8988T (cell line): ENCODE measurements around the gene WHRN.

Source experiments
- DNase-seq: peaks from one replicate; pipeline ENCODE4 v3.0.0; 2011

Gene WHRN

DNA sequence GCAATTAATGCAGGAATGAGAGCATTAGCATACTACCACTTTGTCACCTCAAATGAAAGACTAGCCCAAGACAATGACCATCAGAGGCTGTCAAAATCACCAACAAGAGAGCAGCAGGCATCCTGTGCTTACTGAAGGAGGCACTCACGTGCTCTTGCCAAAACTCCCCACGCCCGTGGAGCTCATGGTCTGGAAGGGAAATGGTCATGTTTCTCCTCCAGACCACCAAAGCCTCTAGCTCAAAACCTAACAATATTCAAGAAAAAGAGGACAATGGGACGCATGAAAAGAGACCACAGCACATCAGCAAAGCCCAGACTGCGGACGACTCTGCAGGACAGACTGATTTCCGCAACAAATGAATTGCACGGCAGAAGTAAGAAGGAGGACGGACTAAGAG lies 130.3 kb downstream of the WHRN start:
- no peak for DNase-seq

DNA sequence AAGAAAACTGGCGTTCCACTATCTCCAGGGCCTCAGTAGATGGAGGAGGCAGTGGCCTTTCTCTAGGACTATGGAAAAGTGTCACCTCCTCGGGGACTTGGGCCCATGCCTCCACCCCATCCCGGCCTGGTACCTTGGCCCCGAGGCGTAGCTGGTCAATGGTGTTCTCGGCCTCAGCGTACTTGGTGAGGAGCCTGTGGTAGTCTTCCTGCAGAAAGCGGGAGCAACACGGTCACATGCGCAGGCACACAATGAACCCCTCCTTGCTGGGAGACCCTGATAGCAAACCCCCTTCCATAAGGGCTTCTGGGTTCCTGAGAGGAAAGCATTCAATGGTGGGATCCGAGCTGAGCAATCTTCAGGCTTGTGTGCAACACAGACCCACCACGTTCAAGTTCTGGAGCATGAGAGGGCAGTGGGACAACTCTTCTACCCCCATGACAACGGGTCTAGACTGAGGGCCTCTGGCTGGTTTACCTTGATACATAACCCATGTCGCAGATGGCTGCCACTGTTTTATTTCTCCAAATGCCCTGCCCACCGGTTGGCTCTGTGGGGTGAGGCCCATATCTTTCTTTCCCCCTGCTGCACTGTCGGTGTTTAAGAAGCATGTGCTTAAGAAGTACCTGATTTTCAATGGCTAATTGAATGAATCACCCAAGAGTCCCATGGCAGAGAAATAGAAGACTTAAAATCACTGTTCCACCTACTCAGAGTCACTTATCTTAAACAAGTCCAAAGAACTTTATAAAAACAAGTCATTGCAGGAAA lies 131.1 kb downstream of the WHRN start:
- DNase-seq = no peak

DNA sequence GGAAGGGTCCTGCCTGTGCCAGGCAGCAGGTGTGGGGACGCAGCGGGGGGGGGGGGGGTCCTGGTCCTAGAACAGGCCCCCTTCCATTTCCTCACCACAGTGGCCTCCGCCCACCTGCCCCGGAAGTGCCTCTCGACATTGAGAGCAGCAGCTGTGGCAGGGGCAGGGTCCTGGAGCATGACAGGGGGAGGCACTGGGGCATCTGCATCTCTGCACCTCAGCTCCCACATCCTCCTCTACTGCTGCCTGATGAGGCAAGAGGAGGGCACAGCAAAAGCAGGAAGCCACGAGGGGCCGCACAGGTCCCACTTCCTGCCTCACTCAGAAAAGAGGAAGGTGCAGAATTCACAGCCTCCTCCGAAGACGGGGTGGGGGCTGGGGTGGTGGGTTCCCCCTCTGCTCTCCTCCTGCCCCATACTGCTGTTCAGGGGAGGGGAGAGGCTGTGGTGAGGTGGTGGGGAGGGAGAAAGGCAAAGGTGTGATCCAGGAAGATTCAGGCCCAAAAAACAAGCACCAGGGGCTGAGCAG lies 132.3 kb downstream of the WHRN start:
- no peak for DNase-seq

DNA sequence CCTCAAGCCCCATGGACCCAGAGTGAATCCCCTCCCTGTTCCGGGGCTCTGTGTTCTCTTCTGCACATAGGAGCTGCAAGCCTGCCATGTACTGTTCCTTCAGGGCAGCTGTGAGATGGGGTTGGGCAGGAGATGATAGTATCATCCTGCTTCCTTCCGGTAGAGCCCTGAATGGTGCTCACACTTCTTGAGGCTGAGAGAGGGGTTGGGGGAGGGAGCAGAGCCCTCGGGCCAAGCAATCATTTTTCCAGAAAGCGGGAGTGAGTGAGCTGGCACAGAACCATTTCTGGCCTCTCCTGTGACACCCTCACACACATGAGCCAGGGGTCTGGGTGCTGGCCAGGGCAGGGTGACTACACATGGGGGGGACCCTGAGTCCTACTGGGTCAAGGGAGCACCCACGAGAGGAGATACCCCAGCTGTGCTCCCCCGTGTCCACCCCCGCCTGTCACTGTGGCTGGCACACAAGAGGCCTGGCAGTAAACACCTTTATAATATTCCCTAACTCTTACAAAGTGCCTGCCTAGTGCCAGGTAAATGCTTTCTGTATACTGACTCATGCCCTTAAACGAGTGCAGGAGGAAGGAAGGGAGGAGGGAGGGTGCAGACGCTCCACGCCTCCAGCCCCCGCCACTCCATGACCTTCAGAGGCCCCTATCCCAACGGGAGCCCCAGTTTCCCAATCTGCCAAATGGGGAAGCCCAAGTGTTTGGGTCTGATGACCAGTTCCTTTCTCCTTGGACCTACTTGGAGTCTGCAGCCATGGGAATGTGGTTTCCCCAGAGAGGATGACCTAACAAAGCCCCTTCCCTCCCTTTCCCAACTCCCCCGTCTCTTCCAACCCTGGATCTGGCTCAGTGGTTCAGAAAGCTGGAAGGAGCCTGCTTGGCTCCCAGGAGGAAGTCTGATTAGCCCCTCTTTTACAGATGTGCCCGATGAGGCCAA lies 133.0 kb downstream of the WHRN start:
- no peak for DNase-seq

DNA sequence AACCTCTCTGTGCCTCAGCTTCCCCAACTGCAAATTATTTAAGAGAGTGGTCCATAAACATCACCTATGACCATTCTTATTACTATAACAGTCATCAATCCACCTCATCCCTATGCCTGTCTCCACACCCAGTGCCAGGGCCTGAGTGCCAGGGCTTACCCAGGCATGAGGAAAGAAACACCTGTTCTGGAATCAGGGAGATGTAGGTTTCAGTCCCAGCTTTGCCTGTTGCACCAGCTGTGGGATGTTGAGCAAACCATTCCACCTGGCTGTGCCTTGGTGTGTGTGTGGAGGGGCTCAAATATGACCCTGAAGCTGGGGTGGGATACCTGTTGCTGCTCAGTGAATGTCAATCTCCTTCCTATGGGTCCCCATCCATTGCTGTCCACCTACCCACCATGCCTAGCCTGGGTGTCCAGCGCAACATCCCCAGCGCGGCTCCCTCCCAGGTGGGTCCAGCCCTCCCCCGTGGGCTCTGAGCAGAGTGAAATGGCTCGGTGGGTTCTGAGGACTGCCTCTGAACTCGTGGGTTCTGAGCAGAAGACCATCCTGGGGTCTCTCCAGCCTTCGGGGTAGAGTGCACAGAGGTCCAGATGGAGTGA lies 133.8 kb downstream of the WHRN start:
- no peak for DNase-seq

DNA sequence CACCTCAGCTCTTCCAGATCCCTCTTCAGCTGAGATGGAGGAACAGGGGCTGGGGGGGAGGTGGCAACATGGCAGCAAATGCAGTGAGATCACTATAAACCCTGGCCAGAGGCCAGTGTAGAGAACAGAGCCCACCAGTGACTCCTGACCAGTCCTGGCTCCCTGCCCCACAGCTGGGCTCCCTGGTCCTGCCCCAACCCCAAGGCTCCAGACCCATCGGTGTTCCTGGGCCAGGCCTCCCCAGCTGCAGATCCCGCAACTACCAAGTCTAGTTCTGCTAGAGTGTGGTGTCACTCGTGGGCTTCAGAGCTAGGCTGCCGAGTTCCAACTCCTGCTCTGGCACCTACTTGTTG lies 134.3 kb downstream of the WHRN start:
- no peak for DNase-seq

DNA sequence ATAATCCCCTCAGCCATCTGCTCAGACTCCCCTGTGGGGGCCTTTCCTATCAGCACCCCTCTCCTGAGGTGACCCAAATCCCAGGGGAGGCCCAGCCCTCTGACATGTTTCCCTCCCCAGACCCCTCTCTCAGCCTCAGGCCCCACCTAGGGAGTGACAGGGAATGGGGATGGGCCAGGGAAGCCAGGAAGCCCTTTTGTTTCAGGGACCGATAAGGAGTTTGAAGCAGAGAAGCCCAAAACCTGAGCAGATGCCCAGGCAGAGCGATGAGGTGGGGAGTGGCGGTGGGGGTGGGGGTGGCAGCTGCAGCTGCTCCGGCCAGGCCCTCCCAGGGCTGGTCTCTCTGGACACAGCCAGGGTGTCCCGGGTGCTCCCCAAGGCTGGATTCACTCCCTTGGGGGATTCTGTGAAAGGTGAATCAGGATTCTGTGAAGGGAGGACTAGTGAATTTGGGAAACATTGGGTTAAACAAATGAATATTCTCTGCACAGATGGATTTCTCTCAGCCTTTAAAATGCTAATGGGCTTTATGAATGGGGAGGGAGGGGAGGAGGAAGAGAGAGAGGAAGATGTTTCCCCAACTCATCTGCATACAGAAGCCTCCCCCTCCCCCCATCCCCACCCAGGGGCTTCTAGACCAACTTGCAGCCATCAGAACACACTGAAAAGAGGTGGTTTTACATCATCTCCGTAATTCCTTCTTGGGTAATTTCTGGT lies 134.9 kb downstream of the WHRN start:
- DNase-seq = no peak

DNA sequence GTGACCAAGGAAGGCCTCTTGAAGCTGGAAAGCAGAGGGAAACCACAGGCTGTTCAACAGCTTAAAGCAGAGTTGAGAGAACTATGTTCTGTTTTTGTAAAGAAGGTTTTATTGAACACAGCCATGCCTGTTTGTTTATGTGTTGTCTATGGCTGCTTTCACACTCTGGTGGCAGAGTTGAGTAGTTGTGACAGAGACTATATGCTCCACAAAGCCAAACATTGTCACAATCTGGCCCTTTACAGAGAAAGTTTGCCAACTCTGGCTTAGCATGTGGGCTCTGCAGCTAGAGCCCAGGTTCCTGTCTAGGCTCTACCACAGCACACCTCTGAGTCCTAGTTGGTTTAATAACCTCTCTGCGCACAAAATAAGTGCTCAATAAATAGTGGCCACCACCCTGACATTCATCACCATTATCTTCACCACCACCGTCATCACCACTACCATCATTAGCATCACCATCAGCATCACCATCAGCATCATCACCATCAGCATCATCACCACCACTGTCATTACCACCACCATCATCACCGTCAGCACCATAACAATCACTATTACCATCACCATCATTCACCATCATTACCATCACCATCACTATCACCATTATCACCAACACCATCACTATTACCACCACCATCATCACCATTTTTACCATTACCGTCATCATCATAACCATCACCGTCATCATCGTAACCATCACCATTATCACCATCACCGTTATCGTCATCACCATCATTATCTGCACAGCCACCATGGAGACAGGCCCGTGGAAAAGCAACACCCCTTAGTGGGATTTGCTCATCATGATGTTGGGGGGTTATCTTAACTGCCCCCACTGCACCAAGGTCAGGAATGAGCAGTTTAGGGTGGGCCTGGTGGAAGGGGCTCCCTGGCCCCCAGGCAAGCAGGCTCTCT lies 135.8 kb downstream of the WHRN start:
- no peak for DNase-seq

DNA sequence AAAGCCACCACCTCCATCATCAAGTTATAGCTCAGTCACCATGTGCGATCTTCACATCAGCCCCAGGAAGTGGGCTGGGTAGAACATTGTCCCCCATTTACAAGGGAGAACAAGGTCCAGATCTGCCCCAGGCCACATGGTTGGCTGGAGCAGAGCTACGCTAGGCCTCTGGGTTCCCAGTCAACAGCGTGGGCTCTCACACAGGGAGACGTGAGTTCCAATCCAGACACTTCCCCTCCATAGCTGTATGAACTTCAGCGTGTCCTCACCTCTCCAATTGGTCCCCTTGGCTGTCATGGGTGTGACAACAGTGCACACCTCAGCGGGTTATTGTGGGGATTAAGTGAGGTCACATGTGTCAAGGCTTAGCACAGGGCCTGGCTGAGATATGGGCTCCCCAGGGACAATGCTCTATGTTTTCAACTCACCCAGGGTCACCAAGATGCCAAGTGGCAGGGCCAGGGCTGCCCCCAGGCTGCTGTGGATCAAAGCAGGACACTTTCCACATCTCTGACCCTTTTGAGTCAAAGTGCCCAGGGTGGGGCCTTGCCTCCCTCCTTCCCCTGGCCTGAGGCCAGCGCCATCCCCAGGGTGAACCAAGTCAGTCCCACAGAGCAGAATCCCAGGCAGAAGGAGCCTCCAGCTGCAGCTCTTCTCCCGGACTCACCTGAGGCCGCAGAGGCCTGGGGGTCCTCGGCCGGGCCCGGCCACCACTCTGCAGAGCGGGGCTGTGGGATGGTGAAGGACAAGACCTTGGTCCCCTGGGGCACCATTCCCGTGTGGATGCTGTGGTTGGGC lies 137.3 kb downstream of the WHRN start:
- DNase-seq = no peak

DNA sequence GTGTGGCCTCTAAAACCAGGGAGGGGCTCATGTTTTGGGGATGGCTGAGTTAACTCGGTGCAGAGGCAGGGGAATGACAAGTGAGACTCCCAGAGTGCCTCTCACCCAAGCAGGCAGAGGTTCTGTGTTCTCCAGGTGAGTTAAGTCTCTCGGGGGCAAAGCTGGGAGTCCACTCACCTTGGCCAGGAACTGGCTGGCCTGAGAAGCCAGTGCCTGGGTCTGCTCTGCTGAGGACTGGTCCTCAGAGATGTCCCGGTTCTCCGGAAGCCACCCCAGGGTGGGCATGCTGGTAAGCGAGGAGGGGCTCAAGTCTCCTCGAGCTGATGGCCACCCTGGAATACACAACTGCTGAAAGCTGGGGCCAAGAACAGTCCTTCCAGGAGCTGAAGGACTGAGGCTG lies 137.9 kb downstream of the WHRN start:
- DNase-seq = no peak

DNA sequence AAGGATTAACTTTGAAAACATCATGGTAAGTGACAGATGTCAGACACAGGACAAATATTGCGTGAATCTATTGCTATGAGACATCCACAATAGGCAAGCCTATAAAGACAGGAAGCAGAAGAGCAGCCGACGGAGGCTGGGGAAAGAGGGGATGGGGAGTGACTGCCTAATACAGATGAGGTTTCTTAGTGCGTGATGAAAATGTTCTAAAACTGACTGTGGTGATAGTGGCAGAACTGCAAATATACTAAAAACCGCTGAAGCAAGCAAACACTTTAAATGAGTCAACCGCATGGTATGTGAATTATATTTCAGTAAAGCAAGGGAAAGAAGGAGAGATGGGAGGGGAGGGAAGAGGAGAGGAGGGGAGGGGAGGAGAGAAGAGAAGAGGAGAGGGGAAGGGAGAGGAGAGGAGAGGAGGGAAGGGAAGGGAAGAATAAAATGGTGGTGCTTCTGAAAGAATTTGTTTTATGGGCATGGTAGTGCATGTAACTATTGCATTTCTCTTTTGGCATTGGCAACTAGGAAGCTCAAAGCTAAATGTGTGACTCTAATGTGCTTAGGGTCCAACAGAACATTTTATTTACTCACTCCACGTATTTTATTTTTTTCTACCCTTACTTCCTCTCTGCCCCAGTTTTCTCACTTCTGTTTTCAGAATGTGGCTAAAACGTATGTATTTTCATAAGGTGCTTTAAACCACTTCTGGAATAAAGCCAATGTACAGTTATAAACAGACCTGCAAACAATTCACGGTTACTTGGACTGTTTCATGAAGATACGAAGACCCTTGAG lies 138.7 kb downstream of the WHRN start:
- no peak for DNase-seq

DNA sequence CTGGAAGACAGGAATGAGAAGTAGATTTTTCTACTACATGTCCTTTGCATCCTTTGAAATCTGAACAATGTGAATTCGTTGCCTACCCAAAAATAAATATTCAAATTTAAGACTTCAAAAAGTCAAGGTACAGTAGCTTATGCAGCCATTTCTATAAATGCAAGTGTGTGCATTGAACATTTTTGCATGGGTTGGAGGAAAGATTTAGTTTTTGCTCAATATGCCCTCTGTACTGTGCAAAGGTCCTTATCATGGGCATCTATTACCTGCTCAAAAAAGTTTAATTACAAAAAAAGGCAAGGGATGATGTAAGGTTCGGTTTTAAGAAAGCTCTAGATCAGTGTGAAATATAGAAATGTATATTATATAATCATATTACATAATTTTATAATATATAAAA lies 140.1 kb downstream of the WHRN start:
- DNase-seq = no peak

DNA sequence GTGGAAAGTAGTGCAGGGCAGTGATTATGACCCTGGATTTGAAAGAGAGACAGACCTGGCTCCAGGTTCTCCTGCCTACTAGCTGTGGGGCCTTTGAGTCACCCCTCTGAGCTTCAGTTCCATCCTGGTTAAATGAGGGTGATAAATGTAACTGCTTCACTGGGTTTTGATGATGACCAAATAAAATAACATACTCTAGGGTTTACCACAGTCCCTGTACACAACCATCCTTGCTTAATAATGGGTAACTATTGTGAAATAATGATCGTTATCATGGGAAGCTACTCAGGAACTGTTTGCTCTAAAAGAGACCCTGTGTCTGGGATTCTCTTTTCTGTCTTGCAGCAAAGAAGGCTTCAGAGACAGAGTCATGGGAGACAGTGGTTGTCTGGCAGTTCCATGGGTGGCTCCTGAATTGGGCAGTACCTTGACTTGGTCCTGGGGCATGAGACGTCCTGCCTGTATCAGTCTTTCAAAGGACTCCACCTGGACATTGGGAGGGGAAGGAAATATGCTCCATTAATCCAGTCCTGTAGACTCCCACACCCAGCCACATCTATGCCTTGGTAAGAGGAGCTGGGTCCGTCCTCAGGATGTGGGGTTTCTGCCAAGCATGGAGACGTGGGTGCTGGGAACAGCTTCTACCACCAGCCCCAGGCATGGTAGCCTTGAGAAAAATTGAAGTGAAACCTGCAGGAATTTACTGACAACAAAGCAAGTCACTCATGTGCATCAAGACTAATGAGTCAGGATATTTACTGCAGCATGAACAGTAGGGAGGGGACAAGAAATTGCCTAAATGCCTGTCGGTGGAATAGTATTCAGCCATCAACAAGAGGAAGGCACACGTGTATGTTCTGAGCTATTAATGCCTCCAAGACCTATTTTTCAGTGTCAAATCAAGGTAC lies 140.9 kb downstream of the WHRN start:
- no peak for DNase-seq

DNA sequence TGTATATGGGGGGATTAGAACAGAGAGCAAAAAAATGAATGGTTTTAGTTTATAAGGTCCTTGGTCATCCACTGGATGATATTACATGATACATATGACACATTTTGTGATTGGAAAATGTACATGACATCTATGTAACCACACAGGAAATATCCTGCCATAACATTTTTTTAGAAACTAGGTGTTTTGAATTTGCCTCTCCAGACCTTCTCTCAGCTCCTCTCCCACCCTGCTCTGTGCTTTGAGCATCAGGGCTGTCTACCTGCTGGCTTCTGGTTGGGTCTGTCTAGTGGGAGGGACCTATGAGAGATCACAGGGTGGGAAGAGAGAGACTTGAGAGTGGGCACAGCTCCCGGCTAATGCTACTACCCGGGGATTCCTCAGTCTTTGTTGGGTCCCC lies 141.8 kb downstream of the WHRN start:
- DNase-seq = no peak

DNA sequence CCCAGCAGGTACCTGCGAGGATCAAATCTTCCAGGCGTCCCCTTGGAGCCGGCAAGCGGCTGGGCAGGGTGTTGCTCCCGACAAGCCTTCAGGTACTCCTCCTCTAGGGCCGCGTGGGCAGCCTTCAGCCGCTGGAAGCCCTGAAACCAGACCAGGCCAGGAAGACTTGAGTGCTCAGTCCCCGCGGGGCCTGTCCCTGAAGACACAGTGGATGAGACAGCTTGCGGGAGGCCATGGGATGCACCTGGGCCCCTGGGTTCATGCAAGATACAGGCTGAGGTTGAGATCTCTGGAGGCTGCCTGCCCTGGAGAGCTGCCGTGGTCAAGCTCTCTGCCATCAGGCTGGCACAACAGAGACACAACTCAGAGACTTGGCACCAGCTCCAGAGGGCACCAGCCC lies 142.9 kb downstream of the WHRN start:
- no peak for DNase-seq

DNA sequence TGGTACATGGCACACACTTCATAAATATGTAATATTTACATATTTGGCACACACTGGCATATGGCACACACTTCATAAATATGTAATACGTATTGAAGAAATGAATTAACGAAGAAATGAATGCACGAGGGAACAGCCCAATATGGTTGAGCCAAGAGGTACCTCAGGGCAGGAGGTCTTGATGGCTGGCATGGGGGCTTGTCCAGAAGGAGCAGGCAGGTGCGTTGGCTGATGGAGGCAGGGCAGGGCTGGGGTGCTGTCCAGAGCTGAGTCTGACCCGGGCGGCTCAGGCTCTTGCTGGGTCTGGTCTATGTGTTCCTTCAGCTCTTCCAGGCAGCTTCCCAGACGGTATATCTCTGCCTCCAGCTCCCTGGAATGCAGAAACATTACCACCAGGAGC lies 143.7 kb downstream of the WHRN start:
- no peak for DNase-seq

DNA sequence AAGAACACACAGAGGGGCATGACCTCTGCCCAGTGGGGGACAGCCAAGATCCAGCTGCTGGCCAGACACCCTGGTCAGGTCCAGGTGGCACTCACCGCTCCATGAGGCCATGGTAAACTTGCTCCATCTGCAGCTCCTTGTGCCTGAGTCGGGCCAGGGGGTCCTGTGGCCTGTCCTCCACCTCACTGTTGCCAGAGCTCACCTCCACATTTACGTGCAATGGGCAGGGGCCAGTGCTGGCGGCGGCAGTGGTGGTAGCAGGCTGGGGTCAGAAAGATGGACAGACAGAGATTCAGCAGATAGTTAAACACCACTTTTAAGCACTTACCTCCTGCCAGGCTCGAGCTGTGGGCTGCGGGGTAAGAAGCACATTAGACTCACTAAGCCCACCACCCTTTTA lies 145.5 kb downstream of the WHRN start:
- DNase-seq = no peak

DNA sequence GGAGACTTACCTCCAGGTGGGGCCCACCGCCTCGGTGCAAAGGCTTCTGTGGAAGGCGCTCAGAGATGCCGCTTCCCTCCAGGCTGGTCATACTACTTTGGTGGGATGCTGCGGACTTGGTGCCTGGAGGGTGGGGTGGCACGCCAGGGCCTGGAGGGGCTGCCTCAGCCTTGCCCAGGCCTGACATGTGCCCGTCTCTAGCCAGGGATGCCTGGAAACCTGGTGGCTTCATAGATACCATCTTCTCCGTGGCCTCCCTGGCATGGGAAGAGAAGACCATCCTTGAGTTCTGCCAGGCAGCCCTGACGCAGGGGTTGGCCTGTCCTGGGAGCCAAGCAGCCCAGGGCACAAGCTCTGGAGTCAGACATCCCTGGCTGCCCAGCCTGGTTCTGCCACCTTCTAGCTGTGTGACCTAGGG lies 147.4 kb downstream of the WHRN start:
- DNase-seq = no peak

DNA sequence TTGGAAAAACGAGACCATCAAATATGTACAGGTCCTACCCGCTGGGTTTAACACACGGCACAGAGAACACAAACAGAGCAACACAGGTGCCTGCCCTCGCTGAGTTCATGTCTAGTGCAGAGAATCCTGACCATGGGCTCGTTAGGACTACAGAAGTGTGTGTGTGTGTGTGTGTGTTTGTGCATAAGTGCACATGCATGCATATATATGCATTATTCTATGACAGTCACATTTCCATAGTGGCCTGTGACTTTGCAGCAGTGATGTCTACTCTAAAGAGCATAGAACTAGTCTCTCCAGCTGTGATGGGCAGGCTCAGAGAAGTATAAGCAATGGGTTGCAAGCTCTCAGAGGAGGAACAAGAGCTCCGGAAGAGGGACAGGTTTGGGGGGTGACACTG lies 147.9 kb downstream of the WHRN start:
- DNase-seq = no peak
